ENCODE data around the gene CEBPG.

- TF ChIP-seq, protein P1, sequence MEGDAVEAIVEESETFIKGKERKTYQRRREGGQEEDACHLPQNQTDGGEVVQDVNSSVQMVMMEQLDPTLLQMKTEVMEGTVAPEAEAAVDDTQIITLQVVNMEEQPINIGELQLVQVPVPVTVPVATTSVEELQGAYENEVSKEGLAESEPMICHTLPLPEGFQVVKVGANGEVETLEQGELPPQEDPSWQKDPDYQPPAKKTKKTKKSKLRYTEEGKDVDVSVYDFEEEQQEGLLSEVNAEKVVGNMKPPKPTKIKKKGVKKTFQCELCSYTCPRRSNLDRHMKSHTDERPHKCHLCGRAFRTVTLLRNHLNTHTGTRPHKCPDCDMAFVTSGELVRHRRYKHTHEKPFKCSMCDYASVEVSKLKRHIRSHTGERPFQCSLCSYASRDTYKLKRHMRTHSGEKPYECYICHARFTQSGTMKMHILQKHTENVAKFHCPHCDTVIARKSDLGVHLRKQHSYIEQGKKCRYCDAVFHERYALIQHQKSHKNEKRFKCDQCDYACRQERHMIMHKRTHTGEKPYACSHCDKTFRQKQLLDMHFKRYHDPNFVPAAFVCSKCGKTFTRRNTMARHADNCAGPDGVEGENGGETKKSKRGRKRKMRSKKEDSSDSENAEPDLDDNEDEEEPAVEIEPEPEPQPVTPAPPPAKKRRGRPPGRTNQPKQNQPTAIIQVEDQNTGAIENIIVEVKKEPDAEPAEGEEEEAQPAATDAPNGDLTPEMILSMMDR (IDR thresholded peaks at IDR 0.05): no peak
- TF ChIP-seq POLR2A (IDR thresholded peaks at IDR 0.05) (no peak), POLR2AphosphoS5 (IDR thresholded peaks at IDR 0.05) (no peak)
Measured at GRCh38 chr19:33379151-33379829, 5.8 kb downstream of the CEBPG start.
